GM23338 (cell line): Measurements from ENCODE around the gene PPP2R5A. TPM values are rescaled to one million over a fixed set of nuclear protein-coding genes. Genes with fewer than 3 reads are reported as not detected.

Experiments used
- ATAC-seq: fragments of 200-7000 bp; cut with Tn5 transposase; 3 replicates; pipeline ENCODE4 v1.9.1; 2020
- DNase-seq: peaks from one replicate; pipeline ENCODE4 v3.0.0-alpha.2; 2015; ENCODE audit warnings: low spot score
- H2AFZ ChIP-seq: fragments of 200-600 bp; sonication (generic); 2 replicates; pipeline ENCODE4 v1.8.0; 2016; ENCODE audit warnings: antibody characterized with exemption, mild to moderate bottlenecking, moderate library complexity
- H3F3A ChIP-seq: fragments of 200-600 bp; sonication (generic); replicated peaks from 2 replicates; pipeline ENCODE4 v1.8.0; 2017; ENCODE audit warnings: antibody characterized with exemption, mixed run types, low read depth
- H3K27ac ChIP-seq: fragments of 200-600 bp; sonication (generic); 2 replicates; pipeline ENCODE4 v1.6.1; 2016; ENCODE audit warnings: low read depth
- H3K27me3 ChIP-seq: fragments of 200-600 bp; sonication (generic); 2 replicates; pipeline ENCODE4 v1.8.0; 2016; ENCODE audit warnings: mild to moderate bottlenecking, mixed run types, moderate library complexity; ENCODE audit not compliant: insufficient read depth
- H3K36me3 ChIP-seq: fragments of 200-600 bp; sonication (generic); 2 replicates; pipeline ENCODE4 v1.8.0; 2016; ENCODE audit warnings: mild to moderate bottlenecking; ENCODE audit not compliant: insufficient read depth
- H3K4me1 ChIP-seq: fragments of 200-600 bp; sonication (generic); 2 replicates; pipeline ENCODE4 v1.8.0; 2016; ENCODE audit warnings: mild to moderate bottlenecking, moderate library complexity; ENCODE audit not compliant: insufficient read depth
- H3K4me2 ChIP-seq: fragments of 200-600 bp; sonication (generic); 2 replicates; pipeline ENCODE4 v1.7.1; 2017; ENCODE audit warnings: mixed run types
- H3K4me3 ChIP-seq: fragments of 200-600 bp; sonication (generic); 2 replicates; pipeline ENCODE4 v1.6.1; 2016; ENCODE audit warnings: mixed run types
- H3K79me2 ChIP-seq: fragments of 200-600 bp; sonication (generic); replicated peaks from 2 replicates; pipeline ENCODE4 v1.8.0; 2017; ENCODE audit warnings: mild to moderate bottlenecking; ENCODE audit not compliant: insufficient read depth
- H3K9me2 ChIP-seq: fragments of 200-600 bp; sonication (generic); 2 replicates; pipeline ENCODE4 v1.8.0; 2017; ENCODE audit not compliant: insufficient read depth
- H4K20me1 ChIP-seq: fragments of 200-600 bp; sonication (generic); replicated peaks from 2 replicates; pipeline ENCODE4 v1.8.0; 2017; ENCODE audit warnings: mild to moderate bottlenecking; ENCODE audit not compliant: insufficient read depth
- H3K27ac Mint-ChIP-seq: 2 replicates; pipeline ENCODE4 v1.8.0; 2020; ENCODE audit warnings: inconsistent platforms, mild to moderate bottlenecking, moderate library complexity, mixed read lengths
- H3K27me3 Mint-ChIP-seq: 3 replicates; pipeline ENCODE4 v1.8.0; 2022; ENCODE audit warnings: low read depth, mild to moderate bottlenecking, moderate library complexity, mixed read lengths, inconsistent platforms; ENCODE audit not compliant: insufficient read depth, poor library complexity
- H3K36me3 Mint-ChIP-seq: 3 replicates; pipeline ENCODE4 v1.8.0; 2021; ENCODE audit warnings: low read depth, mild to moderate bottlenecking, inconsistent platforms, moderate library complexity, mixed read lengths
- H3K4me1 Mint-ChIP-seq: 3 replicates; pipeline ENCODE4 v1.8.0; 2020; ENCODE audit warnings: mild to moderate bottlenecking, inconsistent platforms, mixed read lengths
- H3K4me3 Mint-ChIP-seq: 3 replicates; pipeline ENCODE4 v1.8.0; 2021; ENCODE audit warnings: moderate library complexity, mild to moderate bottlenecking, inconsistent platforms, mixed read lengths
- H3K9me3 Mint-ChIP-seq: 3 replicates; pipeline ENCODE4 v1.8.0; 2020; ENCODE audit warnings: moderate library complexity, mild to moderate bottlenecking, inconsistent platforms, mixed read lengths
- CREB1 ChIP-seq: fragments of 250-450 bp; sonication (Bioruptor Pico); IDR thresholded peaks from 2 replicates; pipeline ENCODE4 v1.5.0; 2020; ENCODE audit warnings: low read depth, mild to moderate bottlenecking, moderate library complexity
- ETS1 ChIP-seq: IDR thresholded peaks from 2 replicates; pipeline ENCODE4 v1.6.1; 2016; ENCODE audit warnings: antibody characterized with exemption
- EZH2 ChIP-seq: fragments of 200-600 bp; sonication (generic); IDR thresholded peaks from one replicate; pipeline ENCODE4 v1.8.0; 2017; ENCODE audit warnings: antibody characterized with exemption, mild to moderate bottlenecking, low read depth; ENCODE audit not compliant: unreplicated experiment
- EZH2phosphoT487 ChIP-seq: fragments of 200-600 bp; sonication (generic); IDR thresholded peaks from one replicate; pipeline ENCODE4 v1.8.1; 2018; ENCODE audit warnings: antibody characterized with exemption; ENCODE audit not compliant: unreplicated experiment
- JUNB ChIP-seq: IDR thresholded peaks from one replicate; pipeline ENCODE4 v1.6.1; 2016; ENCODE audit warnings: antibody characterized with exemption; ENCODE audit not compliant: unreplicated experiment
- NANOG ChIP-seq: IDR thresholded peaks from 2 replicates; pipeline ENCODE4 v1.6.1; 2016; ENCODE audit warnings: antibody characterized with exemption, borderline replicate concordance
- POLR2AphosphoS5 ChIP-seq: IDR thresholded peaks from 2 replicates; pipeline ENCODE4 v1.6.1; 2016; ENCODE audit warnings: antibody characterized with exemption, low read depth
- REST ChIP-seq: IDR thresholded peaks from one replicate; pipeline ENCODE4 v1.6.1; 2018; ENCODE audit warnings: antibody characterized with exemption; ENCODE audit not compliant: unreplicated experiment
- STAT1 ChIP-seq: IDR thresholded peaks from one replicate; pipeline ENCODE4 v1.6.1; 2016; ENCODE audit warnings: antibody characterized with exemption; ENCODE audit not compliant: unreplicated experiment
- ZNF114 ChIP-seq: fragments of 250-450 bp; sonication (Bioruptor Pico); IDR thresholded peaks from 2 replicates; pipeline ENCODE4 v1.5.0; 2020; ENCODE audit warnings: mild to moderate bottlenecking, moderate library complexity
- ZNF462 ChIP-seq: fragments of 250-450 bp; sonication (Bioruptor Pico); IDR thresholded peaks from 2 replicates; pipeline ENCODE4 v1.5.0; 2020; ENCODE audit warnings: mild to moderate bottlenecking, moderate library complexity
- polyA plus RNA-seq: library from polyadenylated mRNA; unstranded; fragments of >200 nt; fragmentation: Nextera tagmentation; extraction: Ambion mirVana; gene quantifications from 2 replicates; pipeline ENCODE4 v1.2.1, GENCODE V29; 2016
- total RNA-seq: library from RNA; depleted of rRNA; stranded (reverse); fragments of >200 nt; shearing (Covaris generic); gene quantifications from 2 replicates; pipeline ENCODE4 v1.2.3, GENCODE V29; 2014

Gene PPP2R5A
- total and polyA plus RNA-seq, 2 experiments from 2014 or later = 16.2 to 43.5 TPM

- H3K27me3 Mint-ChIP-seq = no peaks in the 10 kb centered on the region
- H2AFZ ChIP-seq = no peak overlapping the region
- H3K36me3 ChIP-seq = no peaks in the 10 kb centered on the region
- ATAC-seq = no peak
- H3K36me3 Mint-ChIP-seq = no peaks in the 10 kb centered on the region
- no peaks in the 10 kb centered on the region for H3K9me3 Mint-ChIP-seq
- H3K79me2 ChIP-seq = no peaks in the 10 kb centered on the region
- H3F3A ChIP-seq = no peaks in the 10 kb centered on the region
- no peaks in the 10 kb centered on the region for H4K20me1 ChIP-seq
- no peak overlapping the region for H3K4me2 ChIP-seq
- H3K27me3 ChIP-seq = no peaks in the 10 kb centered on the region
- H3K4me1 Mint-ChIP-seq = no peaks in the 10 kb centered on the region
- H3K27ac Mint-ChIP-seq = no peak overlapping the region
- TF ChIP-seq ZNF462 (CRISPR knock-in tag) = no peak
- TF ChIP-seq ETS1 = no peak
- TF ChIP-seq EZH2phosphoT487 = no peak
- TF ChIP-seq JUNB = no peak
- no peak for TF ChIP-seq POLR2AphosphoS5
- no peak for TF ChIP-seq REST
- no peak for TF ChIP-seq ZNF114 (CRISPR knock-in tag)
- no peak for TF ChIP-seq NANOG
- no peak for TF ChIP-seq STAT1
- TF ChIP-seq CREB1 (CRISPR knock-in tag) = no peak
- TF ChIP-seq EZH2 = no peak
- H3K4me3 ChIP-seq = no peak overlapping the region
- DNase-seq = no peak
- no peaks in the 10 kb centered on the region for H3K4me1 ChIP-seq
- H3K4me3 Mint-ChIP-seq = no peak overlapping the region
- H3K9me2 ChIP-seq = no peaks in the 10 kb centered on the region
- no peak overlapping the region for H3K27ac ChIP-seq
These were observed 43.3 kb upstream of the PPP2R5A start for GRCh38 chr1:212241957-212242287.
